ENCODE results near the gene HDDC3. TPM values are rescaled to one million over a fixed set of nuclear protein-coding genes. Genes with fewer than 3 reads are reported as not detected.

HDDC3 gene, protein sequence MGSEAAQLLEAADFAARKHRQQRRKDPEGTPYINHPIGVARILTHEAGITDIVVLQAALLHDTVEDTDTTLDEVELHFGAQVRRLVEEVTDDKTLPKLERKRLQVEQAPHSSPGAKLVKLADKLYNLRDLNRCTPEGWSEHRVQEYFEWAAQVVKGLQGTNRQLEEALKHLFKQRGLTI
- total RNA-seq (12.3 and 16.0 TPM in 2 replicates), polyA plus RNA-seq (20.2 and 21.8 TPM in 2 replicates), polyA minus RNA-seq (12.8 TPM in 2 replicates), Bru-seq, nascent RNA (percentile 43 among the genes with signal in this experiment), BruChase-seq, experiment 1, labeled RNA remaining after a 6-hour chase (percentile 30 among the genes with signal in this experiment), BruChase-seq, experiment 2, labeled RNA remaining after a 2-hour chase (percentile 33 among the genes with signal in this experiment)
- polyA plus RNA-seq (2011; cell fraction: cytosol; rRNA removed): 18.9 and 19.0 TPM in 2 replicates
- polyA plus RNA-seq (2011; cell fraction: nucleus; rRNA removed): 10.1 and 11.8 TPM in 2 replicates
- 13.1 and 15.1 TPM in 2 replicates for polyA plus RNA-seq (2012)
- 13.5 TPM for polyA minus RNA-seq (2011; cell fraction: cytosol; rRNA and poly(A)+ RNA removed)
- 3.1 and 3.9 TPM in 2 replicates for polyA minus RNA-seq (2011; cell fraction: nucleus; rRNA and poly(A)+ RNA removed)
- long read RNA-seq, full-length matches to known transcripts: 47 of 52 reads
- long read RNA-seq, partial matches to known transcripts: 0 of 52 reads
- long read RNA-seq, other reads (novel, unspliced or antisense): 5 of 52 reads

DNA sequence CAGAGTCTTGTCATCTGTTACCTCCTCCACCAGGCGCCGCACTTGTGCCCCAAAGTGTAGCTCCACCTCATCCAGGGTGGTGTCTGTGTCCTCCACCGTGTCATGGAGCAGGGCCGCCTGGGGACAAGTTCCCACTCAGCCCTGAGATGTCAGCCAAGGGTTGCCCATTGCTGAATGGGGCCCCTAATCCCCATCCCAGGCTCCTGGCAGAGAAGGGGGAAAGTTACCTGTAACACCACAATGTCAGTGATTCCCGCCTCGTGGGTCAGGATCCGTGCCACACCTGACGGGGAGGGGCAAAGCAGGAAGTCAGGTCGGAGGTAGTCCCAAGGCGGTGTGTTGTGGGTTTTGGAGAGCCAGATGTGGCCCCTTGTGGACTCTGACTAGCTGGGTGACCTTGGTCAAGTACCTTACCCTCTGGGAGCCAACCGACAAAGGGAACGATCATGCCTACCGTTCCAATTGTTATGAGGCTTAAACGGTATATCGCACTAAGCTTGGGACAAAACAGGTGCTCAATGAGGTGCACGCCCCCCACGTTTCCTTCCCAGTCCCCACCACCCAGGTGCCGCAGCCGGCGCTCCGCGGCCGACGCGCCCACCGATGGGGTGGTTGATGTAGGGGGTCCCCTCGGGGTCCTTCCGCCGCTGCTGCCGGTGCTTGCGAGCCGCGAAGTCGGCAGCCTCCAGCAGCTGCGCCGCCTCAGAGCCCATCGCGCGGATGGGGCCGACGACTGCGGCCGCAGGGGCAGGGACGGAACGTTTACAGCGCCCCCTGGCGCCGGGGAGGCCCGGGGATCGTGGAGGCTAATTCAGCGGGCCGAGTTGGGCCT is at the start of gene HDDC3:
HDDC3 (minus strand) TSS at position 722 of the 832 bp plus-strand sequence; CDS start at position 713, 9 bp downstream.
- TF ChIP-seq FOS (IDR thresholded peaks at IDR 0.05; ENCODE audit: borderline replicate concordance, insufficient read depth, low read length) (no peak), POLR2AphosphoS5 (IDR thresholded peaks at IDR 0.05; ENCODE audit: insufficient read depth, low read depth, low read length) (peak; percentile 83), JUN (IDR thresholded peaks at IDR 0.05; ENCODE audit: borderline replicate concordance, insufficient read depth, insufficient read length, low read depth) (no peak), POLR2A (IDR thresholded peaks at IDR 0.05; ENCODE audit: low read depth, low read length) (peak; percentile 74)
- TF ChIP-seq, protein P1, sequence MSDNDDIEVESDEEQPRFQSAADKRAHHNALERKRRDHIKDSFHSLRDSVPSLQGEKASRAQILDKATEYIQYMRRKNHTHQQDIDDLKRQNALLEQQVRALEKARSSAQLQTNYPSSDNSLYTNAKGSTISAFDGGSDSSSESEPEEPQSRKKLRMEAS (IDR thresholded peaks at IDR 0.05; ENCODE audit: insufficient read depth, insufficient read length): no peak
- TF ChIP-seq, protein P2, sequence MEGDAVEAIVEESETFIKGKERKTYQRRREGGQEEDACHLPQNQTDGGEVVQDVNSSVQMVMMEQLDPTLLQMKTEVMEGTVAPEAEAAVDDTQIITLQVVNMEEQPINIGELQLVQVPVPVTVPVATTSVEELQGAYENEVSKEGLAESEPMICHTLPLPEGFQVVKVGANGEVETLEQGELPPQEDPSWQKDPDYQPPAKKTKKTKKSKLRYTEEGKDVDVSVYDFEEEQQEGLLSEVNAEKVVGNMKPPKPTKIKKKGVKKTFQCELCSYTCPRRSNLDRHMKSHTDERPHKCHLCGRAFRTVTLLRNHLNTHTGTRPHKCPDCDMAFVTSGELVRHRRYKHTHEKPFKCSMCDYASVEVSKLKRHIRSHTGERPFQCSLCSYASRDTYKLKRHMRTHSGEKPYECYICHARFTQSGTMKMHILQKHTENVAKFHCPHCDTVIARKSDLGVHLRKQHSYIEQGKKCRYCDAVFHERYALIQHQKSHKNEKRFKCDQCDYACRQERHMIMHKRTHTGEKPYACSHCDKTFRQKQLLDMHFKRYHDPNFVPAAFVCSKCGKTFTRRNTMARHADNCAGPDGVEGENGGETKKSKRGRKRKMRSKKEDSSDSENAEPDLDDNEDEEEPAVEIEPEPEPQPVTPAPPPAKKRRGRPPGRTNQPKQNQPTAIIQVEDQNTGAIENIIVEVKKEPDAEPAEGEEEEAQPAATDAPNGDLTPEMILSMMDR (IDR thresholded peaks at IDR 0.05; ENCODE audit: extremely low read depth in 1 of 2, insufficient read depth in 1 of 2, low read depth in 1 of 2, low read length in 2 of 2): peak; percentile 98
- Histone ChIP-seq H3K4me3 (replicated peaks in 1 of 3; ENCODE audit: insufficient read depth in 1 of 3, low read depth in 1 of 3, low read length in 3 of 3) (peak within 1 kb of the TSS; percentile 33 to 80 (median 62)), H3K9me1 (replicated peaks; ENCODE audit: control insufficient read depth, extremely low read depth, insufficient read depth, low read length) (no peaks in the 10 kb centered on the region), H3K9ac (replicated peaks; ENCODE audit: extremely low read depth, insufficient read depth, low read length) (peak within 1 kb of the TSS; percentile 35), H3K79me2 (ENCODE audit: control insufficient read depth, insufficient read depth, low read length) (peaks cover 16% of the 10 kb centered on the region), H3K9me3 (replicated peaks; ENCODE audit: control insufficient read depth, insufficient read depth, low read length) (no peaks in the 10 kb centered on the region), H3K4me2 (ENCODE audit: insufficient read depth, low read length) (peak within 1 kb of the TSS; percentile 56), H3K27ac (ENCODE audit: insufficient read depth, low read depth, low read length) (no peak within 1 kb of the TSS), H2AFZ (ENCODE audit: low read depth, low read length) (peak within 1 kb of the TSS; percentile 65), H4K20me1 (replicated peaks; ENCODE audit: control insufficient read depth, extremely low read depth, insufficient read depth, low read length) (no peaks in the 10 kb centered on the region), H3K4me1 (ENCODE audit: control insufficient read depth, extremely low read depth, insufficient read depth, low read length) (peaks cover 36% of the 10 kb centered on the region), H3K27me3 (ENCODE audit: control insufficient read depth in 2 of 2, insufficient read depth in 2 of 2, low read length in 2 of 2) (no peaks in the 10 kb centered on the region), H3K36me3 (ENCODE audit: control insufficient read depth in 2 of 2, extremely low read depth in 1 of 2, insufficient read depth in 2 of 2, low read length in 2 of 2) (peaks cover 0 to 2% of the 10 kb centered on the region in 2 experiments)
- dilution Hi-C loops (cut with MboI; ENCODE audit: extremely low pct_ligation_motif_present, low sequenced_read_pairs) (no loop called here), intact Hi-C loops (cut with micrococcal nuclease) (loop anchor here (1.0 to 5.0 kb wide), 4 partner anchors 24 to 430 kb away; partner anchors contain the start of gene PRC1)
- TSS peak; percentile 15 for BruUV-seq (replicated peaks)
- FAIRE-seq (peak; percentile 95), DNase-seq (ENCODE audit: low read depth, low spot score) (peak; percentile 79)
- ChIA-PET CTCF (interaction anchor here (0.6 to 8.1 kb wide), 26 partner anchors 10 to 611 kb away, joined by 3 to 66 read pairs (median 6); partner anchors contain the start of genes FES, MAN2A2, PRC1 and RCCD1), POLR2A (interaction anchor here (1.2 kb wide), 1 partner anchor 284 kb away, joined by 3 read pairs; no protein-coding TSS in a partner anchor)
